ACC112 (cell line): ENCODE results near the gene GTF2A1.

Experiments
- H2AFZ ChIP-seq: fragments of 200-600 bp; sonication (generic); one replicate; pipeline ENCODE4 v1.6.0; 2017; ENCODE audit warnings: antibody characterized with exemption, low read length; ENCODE audit not compliant: unreplicated experiment
- H3K27ac ChIP-seq: fragments of 200-600 bp; sonication (generic); 2 replicates; pipeline ENCODE4 v1.5.1; 2014; ENCODE audit warnings: low read depth, mild to moderate bottlenecking, antibody characterized with exemption, low read length, moderate library complexity
- H3K27me3 ChIP-seq: fragments of 200-600 bp; sonication (generic); 2 replicates; pipeline ENCODE4 v1.6.1; 2014; ENCODE audit warnings: mild to moderate bottlenecking, antibody characterized with exemption, low read length, moderate library complexity, mixed read lengths; ENCODE audit not compliant: insufficient read depth
- H3K36me3 ChIP-seq: fragments of 200-600 bp; sonication (generic); 2 replicates; pipeline ENCODE4 v1.6.1; 2016; ENCODE audit warnings: mild to moderate bottlenecking, antibody characterized with exemption, low read length, moderate library complexity, mixed read lengths; ENCODE audit not compliant: insufficient read depth
- H3K4me1 ChIP-seq: fragments of 200-600 bp; sonication (generic); one replicate; pipeline ENCODE4 v1.6.1; 2016; ENCODE audit warnings: low read length, mixed read lengths; ENCODE audit not compliant: insufficient read depth, unreplicated experiment, control insufficient read depth
- H3K4me3 ChIP-seq: fragments of 200-600 bp; sonication (generic); 2 replicates; pipeline ENCODE4 v1.5.1; 2014; ENCODE audit warnings: mild to moderate bottlenecking, low read depth, low read length
- H3K79me2 ChIP-seq: fragments of 200-600 bp; sonication (generic); one replicate; pipeline ENCODE4 v1.6.0; 2016; ENCODE audit warnings: low read length; ENCODE audit not compliant: control insufficient read depth, unreplicated experiment, insufficient read depth

Gene GTF2A1

GRCh38 chr14:81164167-81164774, 56.5 kb downstream of the GTF2A1 start:
- Histone ChIP-seq H3K27me3 (no peaks in the 10 kb centered on the region), H3K36me3 (no peaks in the 10 kb centered on the region), H3K4me1 (peaks cover 17% of the 10 kb centered on the region), H3K4me3 (no peak overlapping the region), H2AFZ (peak overlapping the region; percentile 32), H3K79me2 (no peaks in the 10 kb centered on the region), H3K27ac (no peak overlapping the region; the same call in 1 of the 2 replicates)

- Histone ChIP-seq H3K36me3 (no peaks in the 10 kb centered on the region), H3K27me3 (no peaks in the 10 kb centered on the region), H3K4me3 (no peak overlapping the region), H3K4me1 (peaks cover 17% of the 10 kb centered on the region), H3K27ac (peak overlapping the region; percentile 58), H3K79me2 (no peaks in the 10 kb centered on the region), H2AFZ (peak overlapping the region; percentile 15)
Observed at GRCh38 chr14:81162941-81163340, 57.8 kb downstream of the GTF2A1 start.

- Histone ChIP-seq H2AFZ (no peak overlapping the region), H3K4me1 (peaks cover 17% of the 10 kb centered on the region), H3K27me3 (no peaks in the 10 kb centered on the region), H3K4me3 (no peak overlapping the region), H3K27ac (no peak overlapping the region), H3K36me3 (no peaks in the 10 kb centered on the region), H3K79me2 (no peaks in the 10 kb centered on the region)
Observed at GRCh38 chr14:81161749-81162148, 59.0 kb downstream of the GTF2A1 start.

GRCh38 chr14:81161088-81161487, 59.7 kb downstream of the GTF2A1 start:
- Histone ChIP-seq H3K4me1 (peaks cover 17% of the 10 kb centered on the region), H3K27me3 (no peaks in the 10 kb centered on the region), H3K79me2 (no peaks in the 10 kb centered on the region), H3K27ac (no peak overlapping the region), H3K36me3 (no peaks in the 10 kb centered on the region), H2AFZ (no peak overlapping the region), H3K4me3 (no peak overlapping the region)

- H3K27ac ChIP-seq = no peak overlapping the region
- H3K36me3 ChIP-seq = no peaks in the 10 kb centered on the region
- H2AFZ ChIP-seq = no peak overlapping the region
- H3K27me3 ChIP-seq = no peaks in the 10 kb centered on the region
- H3K79me2 ChIP-seq = no peaks in the 10 kb centered on the region
- H3K4me1 ChIP-seq = no peaks in the 10 kb centered on the region
- no peak overlapping the region for H3K4me3 ChIP-seq
Observed at GRCh38 chr14:81157431-81157830, 63.3 kb downstream of the GTF2A1 start.

- no peaks in the 10 kb centered on the region for H3K27me3 ChIP-seq
- H2AFZ ChIP-seq = no peak overlapping the region
- H3K4me1 ChIP-seq = no peaks in the 10 kb centered on the region
- no peaks in the 10 kb centered on the region for H3K79me2 ChIP-seq
- H3K27ac ChIP-seq = no peak overlapping the region
- H3K36me3 ChIP-seq = no peaks in the 10 kb centered on the region
- H3K4me3 ChIP-seq = no peak overlapping the region
Observed at GRCh38 chr14:81153187-81153586, 67.6 kb downstream of the GTF2A1 start.

- Histone ChIP-seq H2AFZ (no peak overlapping the region), H3K27ac (no peak overlapping the region), H3K36me3 (no peaks in the 10 kb centered on the region), H3K27me3 (no peaks in the 10 kb centered on the region), H3K79me2 (no peaks in the 10 kb centered on the region), H3K4me3 (no peak overlapping the region), H3K4me1 (peaks cover 6% of the 10 kb centered on the region)
Observed at GRCh38 chr14:81148635-81149034, 72.1 kb downstream of the GTF2A1 start.

- Histone ChIP-seq H3K4me3 (no peak overlapping the region), H3K79me2 (no peaks in the 10 kb centered on the region), H2AFZ (no peak overlapping the region), H3K4me1 (peaks cover 6% of the 10 kb centered on the region), H3K27ac (no peak overlapping the region), H3K36me3 (no peaks in the 10 kb centered on the region), H3K27me3 (no peaks in the 10 kb centered on the region)
Observed at GRCh38 chr14:81147140-81147897, 73.4 kb downstream of the GTF2A1 start.

GRCh38 chr14:81144824-81145603, 75.7 kb downstream of the GTF2A1 start:
- H3K4me3 ChIP-seq = no peak overlapping the region
- no peaks in the 10 kb centered on the region for H3K27me3 ChIP-seq
- no peaks in the 10 kb centered on the region for H3K79me2 ChIP-seq
- H2AFZ ChIP-seq = no peak overlapping the region
- H3K36me3 ChIP-seq = no peaks in the 10 kb centered on the region
- H3K4me1 ChIP-seq = peaks cover 6% of the 10 kb centered on the region
- no peak overlapping the region for H3K27ac ChIP-seq

GRCh38 chr14:81143793-81144192, 77.0 kb downstream of the GTF2A1 start:
- no peaks in the 10 kb centered on the region for H3K79me2 ChIP-seq
- peaks cover 6% of the 10 kb centered on the region for H3K4me1 ChIP-seq
- H2AFZ ChIP-seq = no peak overlapping the region

More at GRCh38 chr14:81143793-81144192, 77.0 kb downstream of the GTF2A1 start:
- Histone ChIP-seq H3K27me3 (no peaks in the 10 kb centered on the region), H3K27ac (no peak overlapping the region), H3K4me3 (no peak overlapping the region), H3K36me3 (no peaks in the 10 kb centered on the region)
